ENCODE results near the gene VGLL4. TPM values are rescaled to one million over a fixed set of nuclear protein-coding genes. Genes with fewer than 3 reads are reported as not detected.
A peak's percentile ranks its signal among the peaks of the same experiment; 100 is the strongest.
"Not testable (repeated sequence)": the region's sequence is repeated elsewhere in the genome, so short reads cannot be mapped to it uniquely, and the experiment has no call there.

Gene VGLL4
- polyA plus RNA-seq, 3 donors, result 106 to 114 (median 110) TPM

- no peak for DNase-seq (ENCODE audit: low read depth in 3 of 3, low spot score in 2 of 3)
Observed at GRCh38 chr3:11589706-11590105, 54.0 kb downstream of the VGLL4 start.

DNA sequence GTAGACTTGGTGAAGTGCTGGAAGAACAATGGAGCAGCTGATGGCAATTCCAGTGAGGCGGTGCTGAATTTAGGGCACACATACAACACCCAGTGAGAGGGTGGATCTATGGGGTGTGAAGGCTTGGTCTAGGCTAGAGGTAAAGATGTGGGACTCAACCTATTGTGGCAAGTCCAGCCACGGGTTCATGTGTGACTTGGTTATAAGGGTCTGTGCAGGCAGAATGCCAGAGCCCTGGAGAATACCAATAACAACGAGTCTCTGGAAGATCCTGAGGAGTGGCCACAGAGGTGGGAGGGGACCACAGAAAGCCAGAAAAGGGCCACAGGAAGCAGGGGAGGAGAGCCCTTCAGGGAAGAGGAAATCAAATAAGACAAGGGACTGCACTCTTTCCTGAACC is 55.0 kb downstream of the VGLL4 start:
- DNase-seq (ENCODE audit: low read depth in 3 of 3, low spot score in 2 of 3), result no peak

- no peak for DNase-seq (ENCODE audit: low read depth in 3 of 3, low spot score in 2 of 3)
Observed at GRCh38 chr3:11588338-11588737, 55.4 kb downstream of the VGLL4 start.

- DNase-seq (ENCODE audit: low read depth in 3 of 3, low spot score in 2 of 3), result no peak
Observed at GRCh38 chr3:11587766-11588165, 55.9 kb downstream of the VGLL4 start.

GRCh38 chr3:11584570-11584969 is 59.1 kb downstream of the VGLL4 start:
- DNase-seq (ENCODE audit: low read depth in 3 of 3, low spot score in 2 of 3), result no peak

DNA sequence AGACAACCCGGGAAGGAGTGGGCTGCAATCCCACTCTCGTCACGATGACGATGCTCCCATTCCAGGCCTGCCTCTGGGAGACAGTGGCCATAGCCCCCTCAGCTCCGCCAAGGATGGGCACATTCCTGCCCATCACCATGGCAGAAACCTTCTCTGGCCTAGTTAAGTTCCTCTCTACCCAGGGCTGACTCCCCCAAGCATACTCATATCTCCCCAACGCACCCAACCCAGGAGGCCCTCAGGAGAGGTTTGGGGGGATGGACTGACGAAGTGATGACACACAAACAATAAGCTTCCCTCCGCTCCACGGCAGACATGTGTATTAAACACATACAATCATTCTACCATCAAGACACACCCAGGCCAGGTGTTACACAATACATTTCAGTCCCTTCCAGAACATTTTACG is 60.1 kb downstream of the VGLL4 start:
- no peak for DNase-seq (ENCODE audit: low read depth in 3 of 3, low spot score in 2 of 3)

- no peak for DNase-seq (ENCODE audit: low read depth in 3 of 3, low spot score in 2 of 3)
Observed at GRCh38 chr3:11583235-11583634, 60.5 kb downstream of the VGLL4 start.

DNA sequence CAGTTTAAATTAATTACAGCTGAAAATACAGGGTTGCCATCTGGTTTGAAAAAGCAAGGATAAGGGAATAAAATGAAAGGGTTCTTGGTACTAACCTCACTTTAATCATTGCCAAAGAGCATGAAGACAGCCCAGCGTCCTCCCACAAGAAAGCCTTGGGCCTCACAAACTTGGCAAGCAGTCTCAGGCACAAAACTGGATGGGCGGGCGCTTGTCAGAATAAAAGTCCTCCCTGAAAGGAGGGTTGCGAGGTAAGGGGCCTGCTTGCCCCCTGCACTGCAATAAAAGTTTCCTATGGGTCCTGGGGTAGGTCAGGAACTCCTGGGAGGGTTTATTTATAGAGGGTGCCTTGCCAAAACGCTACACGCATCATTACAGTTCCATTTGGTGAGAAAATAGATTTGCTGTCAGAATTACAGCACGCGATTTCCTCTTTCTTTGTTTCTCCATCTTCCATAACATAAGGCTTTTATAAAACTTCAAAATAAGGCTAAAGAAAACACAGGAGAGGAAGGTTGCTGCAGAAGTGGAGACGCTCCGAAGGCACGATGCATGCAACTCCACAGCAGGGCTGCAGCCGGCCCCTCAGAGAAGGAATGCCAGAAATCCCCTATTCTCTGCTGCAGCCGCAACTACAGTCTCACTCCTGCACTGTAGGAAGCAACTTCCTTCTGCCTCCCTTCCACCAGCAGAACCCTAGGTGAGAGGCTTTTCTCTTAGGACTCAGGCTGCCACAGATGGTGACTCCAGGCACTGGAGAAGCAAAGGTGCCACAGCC is 61.3 kb downstream of the VGLL4 start:
- DNase-seq (ENCODE audit: low read depth in 3 of 3, low spot score in 2 of 3), result peak in 2 of 3 donors; percentile 57 to 81

DNA sequence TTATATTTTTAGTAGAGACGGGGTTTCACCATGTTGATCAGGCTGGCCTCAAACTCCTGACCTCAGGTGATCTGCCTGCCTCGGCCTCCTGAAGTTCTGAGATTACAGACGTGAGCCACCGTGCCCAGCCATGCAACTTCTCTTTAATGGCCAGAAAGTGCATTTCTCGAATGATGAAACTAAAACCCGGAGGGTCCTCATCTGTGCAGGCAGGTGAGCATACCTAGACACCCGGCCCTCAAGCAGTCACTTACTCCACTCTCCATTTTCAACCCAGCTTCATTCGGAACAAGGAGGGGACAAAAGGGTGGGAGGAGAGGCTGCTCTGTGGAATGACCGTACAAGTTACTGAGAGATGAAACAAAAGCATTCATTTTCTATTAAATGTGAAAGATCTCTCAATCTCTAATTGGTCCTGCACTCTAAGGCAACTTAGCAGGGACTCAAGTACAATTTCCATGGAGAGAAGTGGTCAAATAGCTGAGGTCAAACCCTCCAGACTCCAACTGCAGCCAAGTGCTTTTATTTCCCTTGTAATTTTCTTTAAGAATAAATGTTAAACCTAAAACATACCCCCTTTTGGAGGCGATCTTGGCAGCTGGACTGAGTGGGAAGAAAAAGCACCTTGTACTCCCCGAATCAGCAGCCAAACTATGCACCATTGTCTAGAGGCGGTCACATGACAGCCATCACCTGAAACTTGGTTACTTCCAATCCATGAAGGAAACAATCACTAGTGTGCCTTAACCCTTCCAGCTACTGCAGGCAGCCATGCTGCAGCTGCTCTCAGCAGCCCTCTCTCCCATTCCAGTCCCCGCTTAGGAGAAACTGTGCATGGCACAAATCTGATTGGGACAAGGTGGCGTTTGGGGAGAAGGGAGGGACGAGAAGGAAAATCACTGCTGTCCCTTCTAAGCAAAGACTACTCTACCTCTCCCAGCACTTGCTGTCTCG is 62.2 kb downstream of the VGLL4 start:
- no peak for DNase-seq (ENCODE audit: low read depth in 3 of 3, low spot score in 2 of 3)

- DNase-seq (ENCODE audit: low read depth in 3 of 3, low spot score in 2 of 3), result no peak
Observed at GRCh38 chr3:11580645-11581044, 63.1 kb downstream of the VGLL4 start.

DNA sequence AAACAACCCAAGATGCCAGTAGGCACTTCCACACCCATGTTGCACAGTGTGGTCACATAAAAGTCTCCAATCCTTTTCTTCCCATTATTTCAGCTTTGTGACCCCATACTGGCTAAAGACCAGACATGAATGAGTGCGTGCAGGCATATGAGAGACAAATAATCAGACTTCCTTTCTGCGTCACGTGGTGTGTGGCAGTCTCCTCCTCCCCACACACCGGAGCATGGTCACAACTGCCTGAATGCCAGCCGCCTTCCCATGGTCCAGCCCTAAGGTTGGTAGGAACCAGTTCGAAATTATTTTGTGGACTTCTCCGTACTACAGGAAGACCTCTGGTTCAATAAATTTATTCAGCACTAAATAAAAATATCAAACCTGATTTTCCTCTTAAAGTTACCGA is 65.5 kb downstream of the VGLL4 start:
- DNase-seq (ENCODE audit: low read depth in 3 of 3, low spot score in 2 of 3), result no peak

GRCh38 chr3:11576453-11576852 is 67.3 kb downstream of the VGLL4 start:
- no peak for DNase-seq (ENCODE audit: low read depth in 3 of 3, low spot score in 2 of 3)

GRCh38 chr3:11575677-11576076 is 68.0 kb downstream of the VGLL4 start:
- DNase-seq (ENCODE audit: low read depth in 3 of 3, low spot score in 2 of 3), result no peak

GRCh38 chr3:11574981-11575669 is 68.6 kb downstream of the VGLL4 start:
- no peak for DNase-seq (ENCODE audit: low read depth in 3 of 3, low spot score in 2 of 3)

GRCh38 chr3:11572660-11573059 is 71.1 kb downstream of the VGLL4 start:
- DNase-seq (ENCODE audit: low read depth in 3 of 3, low spot score in 2 of 3), result not testable (repeated sequence)

GRCh38 chr3:11570789-11571495 is 72.8 kb downstream of the VGLL4 start:
- no peak for DNase-seq (ENCODE audit: low read depth in 3 of 3, low spot score in 2 of 3)

- no peak for DNase-seq (ENCODE audit: low read depth in 3 of 3, low spot score in 2 of 3)
Observed at GRCh38 chr3:11570251-11570650, 73.5 kb downstream of the VGLL4 start.

DNA sequence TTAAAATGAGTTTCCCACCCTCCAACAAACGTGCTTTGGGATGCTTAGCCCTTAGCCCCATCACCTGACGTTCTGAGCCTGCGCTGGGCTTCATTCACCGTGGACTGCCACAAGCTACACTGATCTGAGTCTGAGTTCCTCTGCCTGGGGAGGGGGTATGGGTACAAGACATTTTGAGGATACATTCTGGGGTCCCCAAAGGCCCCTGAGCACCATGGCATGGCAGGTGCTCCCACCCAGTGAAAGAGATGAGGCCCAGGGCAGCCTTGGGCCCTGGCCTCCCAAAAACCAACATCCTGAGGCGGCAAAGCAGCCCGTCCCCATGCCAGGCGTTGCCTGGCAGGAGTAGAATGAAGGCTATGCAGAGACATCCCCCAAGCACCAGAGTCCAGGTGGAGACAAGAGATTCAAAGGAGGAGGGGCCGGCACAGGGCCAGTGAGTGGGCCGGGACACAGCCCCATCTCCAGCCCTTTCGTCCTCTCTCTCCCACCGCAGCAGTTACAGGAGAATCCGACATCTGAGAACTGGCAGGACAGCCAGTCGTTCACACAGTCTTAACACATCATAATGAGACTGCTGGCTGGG is 74.5 kb downstream of the VGLL4 start:
- no peak for DNase-seq (ENCODE audit: low read depth in 3 of 3, low spot score in 2 of 3)

- no peak for DNase-seq (ENCODE audit: low read depth in 3 of 3, low spot score in 2 of 3)
Observed at GRCh38 chr3:11568503-11569155, 75.1 kb downstream of the VGLL4 start.

All from right renal cortex interstitium (tissue), 3 donors.